BLaER1 (cell line): ENCODE data around the gene ADSS1.
A peak's percentile ranks its signal among the peaks of the same experiment; 100 is the strongest.

ENCODE experiments used
- H3K27ac ChIP-seq: shearing (Covaris generic); formaldehyde crosslinking; 2 replicates; pipeline ENCODE4 v1.8.1; 2022
- H3K27me3 ChIP-seq: shearing (Covaris generic); formaldehyde crosslinking; 2 replicates; pipeline ENCODE4 v1.8.1; 2022
- H3K36me3 ChIP-seq: shearing (Covaris generic); formaldehyde crosslinking; 2 replicates; pipeline ENCODE4 v1.8.1; 2022
- H3K4me1 ChIP-seq: shearing (Covaris generic); formaldehyde crosslinking; 2 replicates; pipeline ENCODE4 v1.8.1; 2022
- H3K4me2 ChIP-seq: shearing (Covaris generic); formaldehyde crosslinking; 2 replicates; pipeline ENCODE4 v1.8.1; 2022
- H3K4me3 ChIP-seq: shearing (Covaris generic); formaldehyde crosslinking; 2 replicates; pipeline ENCODE4 v1.8.1; 2022
- H3K9ac ChIP-seq: shearing (Covaris generic); formaldehyde crosslinking; 2 replicates; pipeline ENCODE4 v1.8.1; 2022
- H3K9me3 ChIP-seq: shearing (Covaris generic); formaldehyde crosslinking; 2 replicates; pipeline ENCODE4 v1.8.1; 2022
- H4K20me1 ChIP-seq: shearing (Covaris generic); formaldehyde crosslinking; 2 replicates; pipeline ENCODE4 v1.8.1; 2022
- Cebpa-rat ChIP-seq: shearing (Covaris generic); IDR thresholded peaks from 2 replicates; pipeline ENCODE4 v1.8.1; 2022

The ADSS1 gene

DNA sequence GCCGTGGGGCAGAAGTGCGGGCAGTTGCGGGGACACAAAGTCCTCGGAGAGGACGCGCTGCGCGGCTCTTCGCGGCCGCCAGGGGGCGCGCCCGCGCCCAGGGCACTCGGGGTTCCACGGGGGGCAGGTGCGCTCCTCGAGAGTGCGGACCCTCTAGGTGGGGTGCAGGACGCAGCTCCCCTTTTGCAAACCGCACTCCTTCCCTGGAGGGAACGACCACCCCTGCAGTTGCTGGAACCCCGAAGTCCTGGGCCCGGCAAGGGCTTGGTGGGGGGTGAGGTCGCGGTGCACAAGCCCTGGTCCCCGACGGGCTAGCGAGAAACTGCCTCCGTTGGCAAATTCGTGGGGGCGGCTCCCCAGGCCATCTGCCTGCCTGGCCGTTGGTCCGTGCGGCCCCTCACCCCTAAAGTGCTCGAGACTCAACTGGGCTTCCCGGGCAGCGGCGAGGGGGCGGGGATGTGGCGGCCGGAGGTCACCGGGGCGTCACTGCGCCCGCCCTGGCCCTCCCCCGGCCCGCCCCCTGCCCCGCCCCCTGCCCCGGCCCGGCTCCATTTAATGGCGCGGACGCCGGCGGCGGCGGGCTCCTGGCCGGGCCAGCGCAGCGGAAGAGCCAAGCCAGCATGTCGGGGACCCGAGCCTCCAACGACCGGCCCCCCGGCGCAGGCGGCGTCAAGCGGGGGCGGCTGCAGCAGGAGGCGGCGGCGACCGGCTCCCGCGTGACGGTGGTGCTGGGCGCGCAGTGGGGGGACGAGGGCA lies at the start of gene ADSS1:
TSS of gene ADSS1 (plus strand) at position 579 of the 756 bp plus-strand sequence. CDS start at position 621, 42 bp downstream.
- H3K27me3 ChIP-seq = no peaks in the 10 kb centered on the region
- peak within 1 kb of the TSS; percentile 95 for H3K4me2 ChIP-seq
- peaks cover 63% of the 10 kb centered on the region for H3K4me1 ChIP-seq
- H3K27ac ChIP-seq = peak within 1 kb of the TSS; percentile 65
- no peak for TF ChIP-seq Cebpa-rat
- peaks cover 21% of the 10 kb centered on the region for H4K20me1 ChIP-seq
- peaks cover 24% of the 10 kb centered on the region for H3K36me3 ChIP-seq
- H3K9ac ChIP-seq = peak within 1 kb of the TSS; percentile 68; the same call in 1 of the 2 replicates
- H3K4me3 ChIP-seq = peak within 1 kb of the TSS; percentile 70
- no peaks in the 10 kb centered on the region for H3K9me3 ChIP-seq

DNA sequence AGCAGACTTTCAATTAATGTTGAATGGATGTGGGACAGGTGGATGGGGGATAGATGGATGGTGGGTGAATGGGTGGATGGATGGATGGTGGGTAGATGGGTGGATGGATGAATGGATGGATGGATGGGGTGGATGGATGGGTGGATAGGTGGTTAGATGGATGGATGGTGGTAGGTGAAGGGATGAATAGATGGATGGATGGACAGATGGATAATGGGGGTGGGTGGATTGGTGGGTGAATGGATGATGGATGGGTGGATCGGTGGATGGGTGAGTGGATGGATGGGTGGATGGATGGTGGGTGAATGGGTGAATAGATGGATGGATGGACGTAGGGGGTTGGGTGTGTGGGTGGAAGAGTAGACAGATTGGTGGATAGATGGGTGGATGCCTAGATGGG lies 48.6 kb upstream of the ADSS1 start:
- TF ChIP-seq Cebpa-rat = no peak
- Histone ChIP-seq H3K9ac (no peak overlapping the region), H3K27me3 (no peaks in the 10 kb centered on the region), H3K27ac (no peak overlapping the region), H3K4me3 (no peak overlapping the region), H3K4me1 (peaks cover 62% of the 10 kb centered on the region), H4K20me1 (no peaks in the 10 kb centered on the region), H3K36me3 (peaks cover 3% of the 10 kb centered on the region; the same call in 1 of the 2 replicates), H3K4me2 (no peak overlapping the region), H3K9me3 (peaks cover 27% of the 10 kb centered on the region)

DNA sequence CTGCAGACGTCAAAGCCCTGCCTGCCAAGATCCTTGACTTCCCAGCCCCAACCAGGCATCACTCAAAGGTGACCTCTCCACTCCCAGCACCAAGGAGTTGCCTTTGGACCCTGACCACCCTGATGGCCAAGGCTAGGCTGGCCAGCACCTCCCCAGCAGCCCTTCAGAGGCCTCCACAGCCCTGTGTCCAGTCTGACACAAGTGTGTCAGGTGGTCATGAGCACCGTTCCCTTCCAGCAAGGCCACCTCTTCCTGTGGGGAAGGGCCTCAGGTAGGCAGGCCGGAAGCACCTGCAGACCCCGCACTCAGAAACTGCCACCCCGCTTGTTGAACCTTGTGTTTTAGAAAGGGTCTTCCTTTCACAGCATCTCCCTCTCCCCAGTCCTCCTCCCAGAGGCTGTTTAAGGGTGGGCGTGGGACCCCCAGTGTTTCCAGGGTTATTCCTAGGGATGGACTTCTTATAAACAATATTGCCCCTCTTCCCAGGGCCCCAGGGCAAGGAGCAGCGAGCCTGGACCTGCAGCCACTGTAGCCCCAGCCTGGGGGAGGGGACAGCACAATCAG lies 47.8 kb upstream of the ADSS1 start:
- Histone ChIP-seq H3K4me2 (peak overlapping the region; percentile 81), H3K36me3 (peaks cover 3% of the 10 kb centered on the region; the same call in 1 of the 2 replicates), H3K4me3 (no peak overlapping the region), H3K27me3 (no peaks in the 10 kb centered on the region), H3K4me1 (peaks cover 69% of the 10 kb centered on the region), H4K20me1 (no peaks in the 10 kb centered on the region), H3K9ac (peak overlapping the region; percentile 88; the same call in 1 of the 2 replicates), H3K9me3 (peaks cover 24% of the 10 kb centered on the region), H3K27ac (peak overlapping the region; percentile 95)
- TF ChIP-seq Cebpa-rat = no peak

DNA sequence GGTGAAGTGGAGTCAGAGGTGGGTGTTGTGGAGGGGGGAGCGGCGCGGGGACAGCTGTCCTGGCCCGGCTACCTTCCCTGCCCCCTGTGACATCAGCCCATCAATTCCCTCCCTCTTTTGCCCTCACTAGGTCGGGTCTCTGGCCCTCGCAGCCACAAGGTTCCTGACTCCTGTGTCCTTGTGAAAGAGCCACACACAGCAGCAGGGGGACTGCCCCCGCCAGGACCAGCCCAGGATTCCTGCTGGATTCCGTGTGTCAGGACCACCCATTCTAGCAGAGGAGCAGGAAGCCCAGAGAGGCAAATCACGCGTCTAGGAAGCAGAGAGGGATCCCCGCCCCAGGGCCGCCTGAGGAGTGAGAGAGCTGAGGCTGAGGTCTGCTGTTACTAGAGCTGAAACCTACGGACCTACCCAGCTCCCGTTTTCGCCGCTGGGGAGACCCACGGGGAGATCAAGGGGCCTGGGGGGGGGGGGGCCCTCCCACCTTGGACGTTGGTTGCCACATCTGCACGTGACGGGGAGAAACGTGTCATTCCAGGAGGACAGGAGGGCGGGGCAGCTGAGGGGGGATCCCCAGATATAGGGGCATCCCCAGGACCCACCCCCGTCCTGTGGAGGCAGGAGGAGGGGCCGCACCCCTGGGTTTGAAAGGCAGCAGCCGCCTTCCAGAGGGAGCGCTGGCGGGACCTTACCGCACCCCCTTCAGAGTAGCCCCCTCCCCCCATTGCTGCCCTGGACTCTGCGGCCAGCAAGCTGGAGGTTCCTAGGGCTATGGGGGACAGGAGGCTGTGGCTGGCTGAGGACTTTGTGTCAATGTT lies 47.1 kb upstream of the ADSS1 start:
- Histone ChIP-seq H3K27me3 (no peaks in the 10 kb centered on the region), H3K27ac (peak overlapping the region; percentile 95), H4K20me1 (no peaks in the 10 kb centered on the region), H3K9ac (peak overlapping the region; percentile 88), H3K9me3 (peaks cover 22% of the 10 kb centered on the region), H3K36me3 (no peaks in the 10 kb centered on the region), H3K4me3 (peak overlapping the region; percentile 64), H3K4me1 (peaks cover 76% of the 10 kb centered on the region), H3K4me2 (peak overlapping the region; percentile 81)
- TF ChIP-seq Cebpa-rat = no peak

DNA sequence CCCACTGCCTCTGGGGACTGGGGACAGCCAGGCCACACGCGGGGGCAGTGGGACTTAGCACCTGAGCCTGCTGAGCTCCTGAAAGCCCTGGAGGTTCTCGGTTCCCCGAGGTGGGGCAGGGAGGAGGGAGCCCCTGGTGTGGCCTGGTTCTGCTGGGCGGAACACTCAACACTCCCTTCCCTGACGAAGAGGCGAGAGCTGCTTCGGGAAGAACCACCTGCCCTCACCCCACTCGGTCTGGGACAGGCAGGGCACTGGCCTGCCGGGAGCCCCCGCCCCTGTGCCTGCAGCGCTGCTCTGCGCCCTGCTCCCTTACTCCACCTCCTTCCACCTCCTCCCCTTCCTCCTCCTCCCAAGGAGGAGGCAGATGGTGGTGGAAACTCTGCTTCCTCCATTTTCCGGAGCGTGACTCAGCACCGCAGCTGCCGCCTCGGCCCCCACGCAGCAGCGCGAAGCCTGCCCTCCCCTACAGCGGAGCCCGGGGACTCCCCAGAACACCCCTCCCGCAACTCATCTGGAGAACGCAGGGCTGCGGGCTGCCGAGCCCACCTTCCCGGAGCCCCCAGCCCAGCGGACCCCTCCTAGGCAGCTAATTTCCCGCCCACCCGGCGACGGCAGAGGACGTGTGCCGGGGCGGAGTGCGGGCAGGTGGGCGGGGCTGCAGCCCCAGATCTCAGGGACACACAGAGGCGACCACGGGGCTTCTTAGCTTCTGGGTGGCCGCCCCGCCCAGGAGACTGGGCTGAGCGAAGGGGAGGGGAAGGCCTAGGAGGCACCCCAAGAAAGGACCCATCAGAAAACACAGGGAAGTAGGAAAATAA lies 46.3 kb upstream of the ADSS1 start:
- Histone ChIP-seq H3K27me3 (no peaks in the 10 kb centered on the region), H3K27ac (peak overlapping the region; percentile 95), H3K4me1 (peaks cover 84% of the 10 kb centered on the region), H3K36me3 (no peaks in the 10 kb centered on the region), H4K20me1 (no peaks in the 10 kb centered on the region), H3K9ac (peak overlapping the region; percentile 88), H3K4me3 (peak overlapping the region; percentile 64), H3K9me3 (peaks cover 22% of the 10 kb centered on the region), H3K4me2 (peak overlapping the region; percentile 81)
- no peak for TF ChIP-seq Cebpa-rat

DNA sequence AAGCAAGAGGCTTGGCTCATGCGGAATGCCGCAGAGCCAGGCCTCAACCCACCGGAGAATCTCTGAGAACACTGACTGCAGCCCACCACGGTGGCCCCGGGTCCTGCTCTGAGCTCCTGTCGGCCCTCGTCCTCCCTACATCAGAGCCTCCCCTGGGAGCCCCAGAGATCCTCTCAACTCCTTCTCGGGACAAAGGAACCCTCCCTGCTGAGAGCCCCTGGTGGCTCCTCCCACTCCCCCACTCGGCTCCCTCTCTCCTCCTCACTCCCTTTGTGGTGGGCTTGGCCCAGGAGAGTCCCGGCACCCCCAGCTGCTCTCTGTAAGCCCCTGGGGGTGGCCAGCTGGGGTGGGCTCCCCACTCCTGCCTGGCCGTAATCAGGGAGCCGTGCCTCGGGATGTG lies 45.7 kb upstream of the ADSS1 start:
- Histone ChIP-seq H4K20me1 (no peaks in the 10 kb centered on the region), H3K27me3 (no peaks in the 10 kb centered on the region), H3K27ac (peak overlapping the region; percentile 95), H3K9ac (peak overlapping the region; percentile 88), H3K4me3 (peak overlapping the region; percentile 64), H3K4me1 (peaks cover 86% of the 10 kb centered on the region), H3K36me3 (no peaks in the 10 kb centered on the region), H3K9me3 (peaks cover 18% of the 10 kb centered on the region), H3K4me2 (peak overlapping the region; percentile 81)
- no peak for TF ChIP-seq Cebpa-rat

DNA sequence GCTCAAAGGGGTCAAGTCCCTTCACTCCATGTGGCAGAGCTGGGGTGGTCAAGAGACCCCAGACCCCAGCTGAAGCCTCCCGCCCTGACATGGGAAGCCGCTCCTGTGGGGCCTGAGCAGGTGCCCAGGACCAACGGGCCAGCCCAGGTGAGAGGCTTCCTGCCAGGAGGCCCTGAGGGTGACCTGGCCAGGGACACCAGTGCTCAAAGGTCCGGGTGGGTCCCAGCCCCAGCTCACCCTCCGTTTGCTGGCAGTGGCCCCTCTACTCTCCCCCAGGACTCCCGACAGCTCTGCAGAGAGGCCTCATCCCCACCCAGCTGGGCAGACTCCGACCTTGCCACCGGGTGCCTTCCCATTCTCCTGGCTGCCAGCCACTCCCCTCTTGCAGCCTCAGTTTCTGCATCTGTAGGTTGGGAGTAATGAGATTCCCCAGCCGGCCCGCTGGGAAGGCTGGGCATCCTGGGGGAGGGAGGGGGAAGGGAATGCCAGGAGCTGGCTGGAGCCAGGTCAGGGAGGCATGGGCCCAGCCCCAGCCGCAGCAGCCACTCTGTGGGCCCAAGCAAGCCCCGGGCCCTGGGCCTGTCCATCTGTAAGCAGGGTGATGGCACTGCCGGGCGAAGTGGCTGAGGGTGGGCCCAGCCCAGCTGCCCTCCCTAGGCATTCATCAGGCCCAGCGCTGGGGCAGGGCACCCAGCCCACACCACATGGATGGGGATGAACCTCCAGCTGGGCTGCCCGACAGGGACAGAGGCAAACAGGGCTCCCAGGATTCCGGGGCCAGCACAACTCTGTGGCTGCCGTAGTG lies 44.9 kb upstream of the ADSS1 start:
- Histone ChIP-seq H3K9me3 (peaks cover 10% of the 10 kb centered on the region), H3K36me3 (no peaks in the 10 kb centered on the region), H3K9ac (peak overlapping the region; percentile 88), H4K20me1 (no peaks in the 10 kb centered on the region), H3K4me2 (peak overlapping the region; percentile 81), H3K27ac (peak overlapping the region; percentile 95), H3K27me3 (no peaks in the 10 kb centered on the region), H3K4me1 (peaks cover 79% of the 10 kb centered on the region), H3K4me3 (peak overlapping the region; percentile 64; the same call in 1 of the 2 replicates)
- TF ChIP-seq Cebpa-rat = no peak

DNA sequence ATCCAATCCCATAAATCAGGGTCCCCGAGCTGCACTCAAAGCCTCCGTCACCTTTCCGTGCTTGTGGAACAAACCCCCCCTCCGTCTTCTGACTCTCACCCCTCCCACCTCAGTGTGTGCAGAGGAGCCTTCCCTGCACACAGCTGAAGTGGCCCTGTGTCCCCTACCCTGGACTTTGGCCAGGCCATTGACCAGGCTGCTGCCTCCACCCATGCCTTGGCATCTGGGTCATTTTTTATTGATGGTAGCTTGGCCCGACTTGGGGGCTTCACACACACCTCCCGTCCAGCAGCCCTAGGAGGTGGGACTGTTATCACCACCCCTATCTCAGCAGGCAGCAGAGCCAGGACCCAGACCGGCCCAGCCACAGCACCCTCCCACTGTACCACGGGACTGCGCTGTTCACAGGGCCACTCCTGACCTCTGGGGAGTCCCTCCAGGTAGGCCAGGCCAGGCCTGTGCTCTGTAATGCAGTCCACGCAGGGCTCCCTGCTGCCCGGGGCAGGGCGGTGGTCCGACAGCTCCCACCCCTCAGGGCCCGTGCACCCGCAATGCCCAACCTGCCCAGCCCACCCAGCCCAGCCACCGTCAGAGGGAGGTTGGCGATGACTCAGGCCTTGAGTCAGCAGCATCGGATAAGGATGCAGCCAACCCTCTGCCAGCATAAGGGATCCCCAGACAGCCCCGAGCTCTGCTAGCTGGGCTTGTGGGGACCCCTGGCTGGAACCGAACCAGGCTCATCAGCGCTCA lies 43.8 kb upstream of the ADSS1 start:
- Histone ChIP-seq H3K27me3 (no peaks in the 10 kb centered on the region), H3K9me3 (no peaks in the 10 kb centered on the region), H3K4me3 (no peak overlapping the region), H3K4me2 (peak overlapping the region; percentile 81), H3K9ac (peak overlapping the region; percentile 88), H3K36me3 (no peaks in the 10 kb centered on the region), H4K20me1 (no peaks in the 10 kb centered on the region), H3K4me1 (peaks cover 71% of the 10 kb centered on the region), H3K27ac (peak overlapping the region; percentile 95)
- no peak for TF ChIP-seq Cebpa-rat
